ENCODE measurements around the gene TMEM150A. TPM values are rescaled to one million over a fixed set of nuclear protein-coding genes. Genes with fewer than 3 reads are reported as not detected.

Gene TMEM150A
- total and polyA plus RNA-seq, 7 donors = 7.4 to 29.9 (median 18.4) TPM

- 92 to 95% methylated on average over 5 of the region's 5 CpGs for WGBS, 2 donors
- peaks cover 15 to 68% (median 33%) of the 10 kb centered on the region in 4 donors for H3K36me3 ChIP-seq
- no peak for TF ChIP-seq POLR2AphosphoS5 (IDR thresholded peaks at IDR 0.05)
- no peak for TF ChIP-seq POLR2A (IDR thresholded peaks at IDR 0.05)
- no peak for TF ChIP-seq EP300 (IDR thresholded peaks at IDR 0.05)
- no peak for TF ChIP-seq CTCF (IDR thresholded peaks at IDR 0.05)
These were observed 45.4 kb downstream of the TMEM150A start for GRCh38 chr2:85557130-85557529.

GRCh38 chr2:85554980-85555612 is 47.4 kb downstream of the TMEM150A start:
- intact Hi-C loops (cut with DNase I) = no loop called here
- peaks cover 15 to 86% (median 42%) of the 10 kb centered on the region in 4 donors for H3K36me3 ChIP-seq

More at GRCh38 chr2:85557130-85557529, 45.4 kb downstream of the TMEM150A start:
- H3K4me1 ChIP-seq = peaks cover 0 to 21% (median 16%) of the 10 kb centered on the region in 4 donors
- DNase-seq = no peak
- H3K4me3 ChIP-seq = no peak overlapping the region
- no peak overlapping the region for H3K27ac ChIP-seq
- H3K27me3 ChIP-seq = no peaks in the 10 kb centered on the region
- no peaks in the 10 kb centered on the region for H3K9me3 ChIP-seq
- intact Hi-C loops (cut with DNase I) = no loop called here

DNA sequence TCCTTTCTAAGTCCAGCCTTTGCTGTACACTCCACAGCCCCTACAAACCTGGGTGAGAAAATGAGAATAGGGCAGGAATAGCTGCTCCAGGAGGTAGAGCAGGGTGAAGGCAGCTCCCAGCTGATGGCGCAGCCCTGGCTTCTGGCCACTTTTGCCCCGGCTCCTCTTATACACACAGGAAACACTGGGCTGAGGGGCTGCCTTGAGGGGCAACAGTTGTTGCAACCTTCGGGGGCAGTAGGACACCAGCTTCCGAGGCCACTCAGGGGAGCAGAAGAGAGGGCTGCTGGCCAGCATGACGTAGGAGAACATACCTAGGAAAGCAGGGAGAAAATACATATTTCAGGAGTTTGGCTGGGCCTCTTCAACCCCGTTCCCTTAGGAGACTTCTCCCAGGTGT is 49.3 kb downstream of the TMEM150A start:
- Histone ChIP-seq H3K36me3 (peaks cover 15 to 94% (median 42%) of the 10 kb centered on the region in 4 donors), H3K27ac (no peak overlapping the region), H3K27me3 (no peaks in the 10 kb centered on the region), H3K4me1 (no peaks in the 10 kb centered on the region), H3K4me3 (no peak overlapping the region), H3K9me3 (no peaks in the 10 kb centered on the region)
- no peak for DNase-seq
- intact Hi-C loops (cut with DNase I) = no loop called here
- 87 to 92% methylated on average over 6 of the region's 6 CpGs for WGBS, 2 donors
- TF ChIP-seq POLR2AphosphoS5 (IDR thresholded peaks at IDR 0.05) (no peak), EP300 (IDR thresholded peaks at IDR 0.05) (no peak), POLR2A (IDR thresholded peaks at IDR 0.05) (no peak), CTCF (IDR thresholded peaks at IDR 0.05) (no peak)

More at GRCh38 chr2:85554980-85555612, 47.4 kb downstream of the TMEM150A start:
- Histone ChIP-seq H3K27me3 (no peaks in the 10 kb centered on the region), H3K4me1 (peaks cover 0 to 8% (median 6%) of the 10 kb centered on the region in 4 donors), H3K27ac (no peak overlapping the region), H3K4me3 (no peak overlapping the region), H3K9me3 (no peaks in the 10 kb centered on the region)
- no peak for DNase-seq
- TF ChIP-seq POLR2AphosphoS5 (IDR thresholded peaks at IDR 0.05) = no peak
- TF ChIP-seq EP300 (IDR thresholded peaks at IDR 0.05) = no peak
- TF ChIP-seq POLR2A (IDR thresholded peaks at IDR 0.05) = no peak
- TF ChIP-seq CTCF (IDR thresholded peaks at IDR 0.05) = no peak
- WGBS, 2 donors = 95 to 96% methylated on average over 3 of the region's 3 CpGs

DNA sequence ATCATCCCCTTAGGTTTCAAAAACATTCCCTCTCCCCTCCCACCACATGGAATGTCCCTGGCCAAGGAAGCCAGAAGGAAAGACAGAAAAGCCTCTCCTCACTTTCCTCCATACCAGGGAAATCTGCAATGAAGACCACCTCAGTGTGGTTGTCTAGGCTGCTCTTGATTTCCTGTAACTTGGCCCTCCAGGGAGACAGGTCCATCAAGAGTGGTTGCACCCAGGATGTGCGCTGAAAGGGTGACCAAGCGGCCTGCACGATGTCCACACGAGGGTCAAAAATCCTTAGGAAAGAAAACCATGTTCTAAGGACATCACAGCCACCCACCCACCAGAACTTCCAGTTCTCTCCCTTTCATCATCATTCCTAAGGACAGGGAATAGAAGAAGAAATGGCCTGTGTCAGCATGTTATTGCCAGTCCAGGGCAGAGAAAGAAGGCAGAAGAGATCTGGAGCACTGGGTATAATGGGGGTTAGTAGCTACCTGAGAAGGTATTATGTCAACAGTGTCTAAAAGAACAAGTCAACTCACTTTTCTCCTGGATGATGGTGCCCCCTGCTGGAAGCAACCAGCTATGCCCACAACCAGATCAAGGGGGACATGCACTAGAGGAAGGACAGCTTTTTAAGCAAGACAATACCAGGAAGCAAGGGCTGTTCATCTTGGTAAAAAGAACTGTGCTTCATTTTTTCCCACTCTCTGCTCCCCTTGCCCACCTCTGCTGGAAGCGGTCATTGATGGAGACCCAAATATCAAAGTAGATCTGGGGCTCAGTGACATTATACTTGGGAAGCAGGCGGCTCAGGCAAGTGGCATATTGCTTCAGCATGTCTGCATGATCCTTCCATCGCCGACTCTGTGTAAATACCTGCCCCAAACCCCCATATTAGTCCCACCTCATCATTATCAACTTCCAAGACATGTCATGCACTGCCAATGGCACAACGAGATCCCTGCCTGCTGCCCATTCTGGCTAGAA is 50.5 kb downstream of the TMEM150A start:
- 78% methylated on average over 9 of the region's 9 CpGs for WGBS, 2 donors

More for the DNA sequence above, 50.5 kb downstream of the TMEM150A start:
- no peaks in the 10 kb centered on the region for H3K4me1 ChIP-seq
- TF ChIP-seq POLR2AphosphoS5 (IDR thresholded peaks at IDR 0.05) (no peak), CTCF (IDR thresholded peaks at IDR 0.05) (peak; percentile 85 to 94 (median 93))
- peaks cover 15 to 83% (median 40%) of the 10 kb centered on the region in 4 donors for H3K36me3 ChIP-seq
- no peaks in the 10 kb centered on the region for H3K9me3 ChIP-seq
- intact Hi-C loops (cut with DNase I) = loop anchor here (1.0 kb wide), 2 partner anchors 132 to 161 kb away; no protein-coding TSS in a partner anchor
- H3K4me3 ChIP-seq = no peak overlapping the region
- peak overlapping the region in 1 of 4 donors; percentile 25 for H3K27ac ChIP-seq
- peak; percentile 90 for DNase-seq
- no peaks in the 10 kb centered on the region for H3K27me3 ChIP-seq

All from sigmoid colon (tissue), 7 donors.